K562 (cell line): ENCODE results near the gene ALOX5. TPM values are rescaled to one million over a fixed set of nuclear protein-coding genes. Genes with fewer than 3 reads are reported as not detected.

Experiments used
- FUS ChIP-seq: fragments of 200-400 bp; formaldehyde crosslinking; optimal IDR thresholded peaks from 2 replicates; pipeline ENCODE3; 2017; ENCODE audit warnings: low read depth, low read length
- GTF2E2 ChIP-seq: fragments of 200-800 bp; sonication (Bioruptor generic); IDR thresholded peaks from 2 replicates; pipeline ENCODE4 v1.6.1; 2016; ENCODE audit warnings: missing genetic modification characterization, missing compliant biosample characterization
- MYC ChIP-seq, 2 experiments: fragments of 250-450 bp in 1 of 2; sonication (Bioruptor Pico) in 1 of 2; IDR thresholded peaks; 2 replicates each; pipeline versions ENCODE4 v1.5.1 to v1.6.1; 2012 to 2021; ENCODE audit warnings: low read depth in 2 of 2, borderline replicate concordance in 1 of 2, improper control_type of control experiment in 1 of 2, low read length in 1 of 2, mild to moderate bottlenecking in 1 of 2, moderate library complexity in 1 of 2
- PPARD ChIP-seq: fragments of 250-450 bp; sonication (Bioruptor Pico); IDR thresholded peaks from 2 replicates; pipeline ENCODE4 v1.8.0; 2022; ENCODE audit warnings: inconsistent platforms, mild to moderate bottlenecking, moderate library complexity
- RFX7 ChIP-seq: fragments of 250-450 bp; sonication (Bioruptor Pico); IDR thresholded peaks from 2 replicates; pipeline ENCODE4 v1.5.1; 2021; ENCODE audit warnings: mild to moderate bottlenecking
- RREB1 ChIP-seq: fragments of 250-450 bp; sonication (Bioruptor Pico); IDR thresholded peaks from 2 replicates; pipeline ENCODE4 v1.4.0; 2020
- RUNX1 ChIP-seq: sonication (generic); IDR thresholded peaks from 2 replicates; pipeline ENCODE4 v1.6.1; 2016; ENCODE audit warnings: antibody characterized with exemption, low read depth
- ZNF280B ChIP-seq: fragments of 250-450 bp; sonication (Bioruptor Pico); IDR thresholded peaks from 2 replicates; pipeline ENCODE4 v1.5.1; 2021; ENCODE audit warnings: mild to moderate bottlenecking
- ZNF407 ChIP-seq: fragments of 450-650 bp; IDR thresholded peaks from 2 replicates; pipeline ENCODE4 v1.6.1; 2016; ENCODE audit warnings: low read depth
- ZNF445 ChIP-seq: fragments of 250-450 bp; sonication (Bioruptor Pico); IDR thresholded peaks from 2 replicates; pipeline ENCODE4 v1.4.0; 2020; ENCODE audit warnings: low read depth, mild to moderate bottlenecking, moderate library complexity
- ZNF696 ChIP-seq: fragments of 250-450 bp; sonication (Bioruptor Pico); conservative IDR thresholded peaks from 2 replicates; pipeline ENCODE4 v1.4.0; 2020; ENCODE audit warnings: mild to moderate bottlenecking, moderate library complexity
- polyA plus RNA-seq, 8 experiments: library from polyadenylated mRNA; depleted of rRNA in 4 of 8; stranded (reverse) in 5 of 8; unstranded in 3 of 8; fragments of >200 nt; fragmentation: Nextera tagmentation in 2 of 8; fragmentation: Illumina TruSeq in 1 of 8; extraction: Ambion mirVana in 2 of 8; extraction: Trizol in 1 of 8; gene quantifications; 2 replicates each; pipeline versions ENCODE4 v1.2.1 to v1.2.3, GENCODE V29; 2011 to 2014; ENCODE audit warnings: inconsistent platforms in 1 of 8, missing spikeins in 1 of 8
- total RNA-seq, 7 experiments: library from RNA; depleted of rRNA in 6 of 7; stranded (reverse); fragments of >200 nt in 6 of 7; fragmentation: Illumina TruSeq in 2 of 7; extraction: Trizol in 2 of 7; gene quantifications; 2 replicates each; pipeline versions ENCODE4 v1.2.1 to v1.2.3, GENCODE V29; 2011 to 2021; ENCODE audit warnings: low replicate concordance in 1 of 7

Gene ALOX5
- total and polyA plus RNA-seq, 9 of the 15 experiments (the other 6 are each of a cell fraction or from before 2014, with no cell fraction given) = 0.10 to 2.4 (median 1.4) TPM

- TF ChIP-seq MYC (IDR thresholded peaks at IDR 0.05; ENCODE audit: low read depth, low read length) = peak; percentile 84
- TF ChIP-seq MYC (CRISPR knock-in tag; IDR thresholded peaks at IDR 0.05; ENCODE audit: borderline replicate concordance, low read depth) = peak; percentile 96
- TF ChIP-seq RFX7 (CRISPR knock-in tag) = peak; percentile 96
- peak; percentile 90 for TF ChIP-seq GTF2E2 (tag)
- peak; percentile 73; the same call in 1 of the 2 replicates for TF ChIP-seq ZNF696
- TF ChIP-seq PPARD (CRISPR knock-in tag) = peak; percentile 53; the same call in 1 of the 2 replicates
- TF ChIP-seq RREB1 (CRISPR knock-in tag) = peak; percentile 98
- TF ChIP-seq ZNF280B = peak; percentile 91
- TF ChIP-seq FUS = no peak
- TF ChIP-seq ZNF407 = no peak
- TF ChIP-seq RUNX1 = no peak
- TF ChIP-seq ZNF445 (CRISPR knock-in tag) = peak; percentile 98
These were observed 37.0 kb downstream of the ALOX5 start (continued) for GRCh38 chr10:45410807-45411606.
